Smooth muscle cell (in vitro differentiated cells): ENCODE results near the gene RAPH1. TPM values are rescaled to one million over a fixed set of nuclear protein-coding genes. Genes with fewer than 3 reads are reported as not detected.

ENCODE experiments used
- DNase-seq: peaks from one replicate; lab custom pipeline; 2025; ENCODE audit not compliant: unreplicated experiment; lab: John Stamatoyannopoulos, UW
- H2AFZ ChIP-seq: fragments of 200-600 bp; sonication (generic); 2 replicates; pipeline ENCODE4 v1.6.0; 2016; ENCODE audit warnings: antibody characterized with exemption, low read depth, mild to moderate bottlenecking
- H3F3A ChIP-seq: fragments of 200-600 bp; sonication (generic); 2 replicates; pipeline ENCODE4 v1.6.0; 2017; ENCODE audit warnings: antibody characterized with exemption, low read depth
- H3K27ac ChIP-seq: fragments of 200-600 bp; sonication (generic); 2 replicates; pipeline ENCODE4 v1.5.1; 2016; ENCODE audit warnings: low read depth, mild to moderate bottlenecking
- H3K27me3 ChIP-seq: fragments of 200-600 bp; sonication (generic); 2 replicates; pipeline ENCODE4 v1.6.1; 2016; ENCODE audit warnings: low read depth, mild to moderate bottlenecking
- H3K36me3 ChIP-seq: fragments of 200-600 bp; sonication (generic); 2 replicates; pipeline ENCODE4 v1.5.1; 2016; ENCODE audit warnings: low read depth
- H3K4me1 ChIP-seq: fragments of 200-600 bp; sonication (generic); 2 replicates; pipeline ENCODE4 v1.5.1; 2016; ENCODE audit warnings: low read depth
- H3K4me2 ChIP-seq: fragments of 200-600 bp; sonication (generic); 2 replicates; pipeline ENCODE4 v1.6.0; 2016; ENCODE audit warnings: mild to moderate bottlenecking
- H3K4me3 ChIP-seq: fragments of 200-600 bp; sonication (generic); 2 replicates; pipeline ENCODE4 v1.5.1; 2016; ENCODE audit warnings: mild to moderate bottlenecking
- H3K79me2 ChIP-seq: fragments of 200-600 bp; sonication (generic); 2 replicates; pipeline ENCODE4 v1.6.0; 2016; ENCODE audit warnings: low read depth, mild to moderate bottlenecking
- H3K9ac ChIP-seq: fragments of 200-600 bp; sonication (generic); 2 replicates; pipeline ENCODE4 v1.6.0; 2016; ENCODE audit warnings: low read depth
- H3K9me3 ChIP-seq: fragments of 200-600 bp; sonication (generic); replicated peaks from 2 replicates; pipeline ENCODE4 v1.5.1; 2016; ENCODE audit warnings: low read depth
- H4K20me1 ChIP-seq: fragments of 200-600 bp; sonication (generic); 2 replicates; pipeline ENCODE4 v1.6.0; 2016; ENCODE audit warnings: low read depth
- WGBS: methylation state at CpG from one replicate; pipeline ENCODE4 v1.1.7; 2016; ENCODE audit warnings: low lambda C conversion rate; 5-methylcytosine and 5-hydroxymethylcytosine counted together
- polyA plus RNA-seq: library from polyadenylated mRNA; unstranded; fragments of >200 nt; fragmentation: Nextera tagmentation; extraction: Ambion mirVana; gene quantifications from 2 replicates; pipeline ENCODE4 v1.2.1, GENCODE V29; 2016
- total RNA-seq: library from RNA; depleted of rRNA; stranded (reverse); fragments of >200 nt; gene quantifications from 2 replicates; pipeline ENCODE4 v1.2.3, GENCODE V29; 2014
- TF ChIP-seq, protein P1 (sequence below): fragments of 200-600 bp; sonication (generic); IDR thresholded peaks from 2 replicates; pipeline ENCODE4 v1.5.1; 2017; ENCODE audit warnings: borderline replicate concordance, mild to moderate bottlenecking, antibody characterized with exemption; ENCODE audit not compliant: insufficient read depth, poor library complexity, severe bottlenecking

Gene RAPH1
- total and polyA plus RNA-seq, 2 experiments from 2014 or later, result 8.5 to 22.3 TPM

DNA sequence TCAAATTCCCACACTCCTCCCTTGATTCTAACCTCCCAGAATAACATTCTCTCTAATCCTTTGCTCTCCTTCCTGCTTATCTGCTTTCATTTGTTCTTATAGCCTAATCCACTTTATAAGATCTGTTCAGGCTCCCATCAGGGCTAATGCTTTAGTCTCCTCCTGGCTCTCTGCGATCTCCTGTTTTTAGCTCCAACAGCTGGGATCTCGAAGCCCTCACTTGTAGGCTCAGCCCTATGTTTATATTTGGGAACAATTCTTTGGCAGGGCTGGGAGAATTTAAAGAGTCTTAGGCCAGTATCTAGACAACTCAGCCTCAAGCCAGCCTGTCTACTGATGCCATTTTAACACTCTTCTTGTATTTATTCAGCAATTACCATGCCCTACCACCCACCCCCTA is 27.2 kb upstream of the RAPH1 start:
- Histone ChIP-seq H4K20me1 (no peaks in the 10 kb centered on the region), H3K9ac (no peak overlapping the region), H3K4me1 (no peaks in the 10 kb centered on the region), H3K27ac (no peak overlapping the region), H3K4me2 (no peak overlapping the region), H2AFZ (no peak overlapping the region), H3K27me3 (no peaks in the 10 kb centered on the region), H3K9me3 (no peaks in the 10 kb centered on the region), H3K4me3 (no peak overlapping the region), H3K79me2 (no peaks in the 10 kb centered on the region), H3F3A (no peaks in the 10 kb centered on the region), H3K36me3 (no peaks in the 10 kb centered on the region)
- TF ChIP-seq, protein P1, sequence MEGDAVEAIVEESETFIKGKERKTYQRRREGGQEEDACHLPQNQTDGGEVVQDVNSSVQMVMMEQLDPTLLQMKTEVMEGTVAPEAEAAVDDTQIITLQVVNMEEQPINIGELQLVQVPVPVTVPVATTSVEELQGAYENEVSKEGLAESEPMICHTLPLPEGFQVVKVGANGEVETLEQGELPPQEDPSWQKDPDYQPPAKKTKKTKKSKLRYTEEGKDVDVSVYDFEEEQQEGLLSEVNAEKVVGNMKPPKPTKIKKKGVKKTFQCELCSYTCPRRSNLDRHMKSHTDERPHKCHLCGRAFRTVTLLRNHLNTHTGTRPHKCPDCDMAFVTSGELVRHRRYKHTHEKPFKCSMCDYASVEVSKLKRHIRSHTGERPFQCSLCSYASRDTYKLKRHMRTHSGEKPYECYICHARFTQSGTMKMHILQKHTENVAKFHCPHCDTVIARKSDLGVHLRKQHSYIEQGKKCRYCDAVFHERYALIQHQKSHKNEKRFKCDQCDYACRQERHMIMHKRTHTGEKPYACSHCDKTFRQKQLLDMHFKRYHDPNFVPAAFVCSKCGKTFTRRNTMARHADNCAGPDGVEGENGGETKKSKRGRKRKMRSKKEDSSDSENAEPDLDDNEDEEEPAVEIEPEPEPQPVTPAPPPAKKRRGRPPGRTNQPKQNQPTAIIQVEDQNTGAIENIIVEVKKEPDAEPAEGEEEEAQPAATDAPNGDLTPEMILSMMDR, result no peak
- WGBS, result 53% methylated on average over 2 of the region's 2 CpGs
- no peak for DNase-seq

DNA sequence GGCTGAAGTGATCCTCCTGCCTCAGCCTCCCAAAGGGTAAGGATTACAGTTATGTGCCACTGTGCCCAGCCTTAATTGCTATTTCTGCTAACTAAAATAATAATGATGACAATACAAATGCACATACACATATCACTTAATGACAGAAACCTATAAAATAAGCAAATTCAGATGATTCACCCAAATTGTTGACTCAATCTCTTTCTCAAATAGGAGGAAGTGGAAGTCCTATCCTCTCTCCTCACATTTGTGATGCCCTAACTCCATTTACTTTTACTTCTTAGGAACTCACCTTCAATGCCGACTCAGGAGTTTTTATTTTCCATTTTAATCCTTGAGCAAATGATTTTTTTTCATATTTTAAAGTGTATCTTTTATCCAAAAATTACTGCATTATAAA is 24.5 kb upstream of the RAPH1 start:
- no peak for DNase-seq
- Histone ChIP-seq H3K9me3 (no peaks in the 10 kb centered on the region), H2AFZ (no peak overlapping the region), H3K9ac (no peak overlapping the region), H3F3A (no peaks in the 10 kb centered on the region), H3K4me1 (no peaks in the 10 kb centered on the region), H3K4me2 (no peak overlapping the region), H3K27ac (no peak overlapping the region), H3K79me2 (no peaks in the 10 kb centered on the region), H3K27me3 (no peaks in the 10 kb centered on the region), H3K36me3 (no peaks in the 10 kb centered on the region), H3K4me3 (no peak overlapping the region), H4K20me1 (no peaks in the 10 kb centered on the region)
- TF ChIP-seq, protein P1, result no peak
- WGBS, result 95% methylated on average over 1 of the region's 1 CpG

DNA sequence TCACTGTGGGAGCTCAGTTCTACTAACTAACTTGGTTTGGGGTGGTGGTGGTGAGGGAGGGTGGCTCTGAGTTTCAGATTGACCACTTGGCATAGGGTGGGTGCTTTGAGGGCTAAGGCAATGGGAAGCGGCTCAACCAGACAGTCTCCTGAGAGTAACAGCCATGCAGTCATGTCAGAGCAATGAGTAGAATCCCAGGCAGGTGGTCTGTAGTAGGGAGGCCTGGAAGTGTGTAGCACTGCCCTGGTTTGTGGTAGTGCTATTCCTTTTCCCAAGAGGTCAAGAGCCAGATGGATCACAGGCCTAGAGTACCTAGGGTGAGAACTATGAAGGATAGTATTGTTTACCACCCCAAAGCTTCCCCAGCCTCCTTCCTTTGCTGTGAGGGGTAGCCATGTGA is 18.7 kb upstream of the RAPH1 start:
- H3F3A ChIP-seq, result peaks cover 5% of the 10 kb centered on the region
- no peaks in the 10 kb centered on the region for H3K9me3 ChIP-seq
- H2AFZ ChIP-seq, result no peak overlapping the region
- H4K20me1 ChIP-seq, result no peaks in the 10 kb centered on the region
- H3K36me3 ChIP-seq, result no peaks in the 10 kb centered on the region
- no peaks in the 10 kb centered on the region for H3K4me1 ChIP-seq
- H3K27ac ChIP-seq, result no peak overlapping the region
- whole genome bisulfite sequencing, result 93% methylated on average over 1 of the region's 1 CpG
- no peak for DNase-seq
- H3K4me3 ChIP-seq, result no peak overlapping the region
- TF ChIP-seq, protein P1, result no peak
- no peaks in the 10 kb centered on the region for H3K27me3 ChIP-seq
- H3K79me2 ChIP-seq, result no peaks in the 10 kb centered on the region
- H3K9ac ChIP-seq, result no peak overlapping the region
- no peak overlapping the region for H3K4me2 ChIP-seq

DNA sequence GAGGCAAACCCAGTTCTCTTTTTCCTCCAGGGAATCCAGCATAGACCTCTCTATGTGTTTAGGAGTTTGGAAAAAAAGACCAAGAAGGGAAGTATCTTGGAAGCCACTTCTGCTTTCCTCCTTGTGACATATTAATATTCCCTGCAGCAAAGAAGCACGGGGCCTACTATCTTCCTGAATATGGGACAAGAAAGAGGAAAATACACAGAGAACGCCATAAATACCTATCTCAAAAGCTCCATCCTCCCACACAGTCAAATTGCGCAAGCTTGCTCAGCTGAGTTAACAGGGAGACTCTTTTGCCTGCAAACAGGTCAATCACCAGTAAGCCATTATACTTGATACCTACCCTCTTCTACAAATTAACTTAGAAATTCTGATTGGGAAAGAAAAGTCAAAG is 16.7 kb upstream of the RAPH1 start:
- Histone ChIP-seq H4K20me1 (no peaks in the 10 kb centered on the region), H3K9ac (no peak overlapping the region), H3K36me3 (no peaks in the 10 kb centered on the region), H3K9me3 (no peaks in the 10 kb centered on the region), H3K27me3 (no peaks in the 10 kb centered on the region), H3K4me3 (no peak overlapping the region), H3K4me1 (no peaks in the 10 kb centered on the region), H2AFZ (peak overlapping the region; percentile 26), H3K79me2 (no peaks in the 10 kb centered on the region), H3K4me2 (peak overlapping the region; percentile 64), H3F3A (peaks cover 5% of the 10 kb centered on the region), H3K27ac (no peak overlapping the region)
- WGBS, result 20% methylated on average over 3 of the region's 3 CpGs
- TF ChIP-seq, protein P1, result no peak
- DNase-seq, result no peak
